MG63 (cell line): ENCODE data around the gene AKAP6. TPM values are rescaled to one million over a fixed set of nuclear protein-coding genes. Genes with fewer than 3 reads are reported as not detected.

Experiments used
- DNase-seq: peaks from one replicate; pipeline ENCODE4 v3.0.0-alpha.2; 2020
- H3K27me3 ChIP-seq: fragments of 250-450 bp; sonication (Bioruptor Pico); 2 replicates; pipeline ENCODE4 v1.5.1; 2020; ENCODE audit warnings: mild to moderate bottlenecking, moderate library complexity
- H3K36me3 ChIP-seq: fragments of 250-450 bp; sonication (Bioruptor Pico); 2 replicates; pipeline ENCODE4 v1.5.1; 2020; ENCODE audit warnings: mild to moderate bottlenecking, moderate library complexity
- H3K4me3 ChIP-seq: fragments of 250-450 bp; sonication (Bioruptor Pico); 2 replicates; pipeline ENCODE4 v1.5.1; 2020; ENCODE audit warnings: mild to moderate bottlenecking, moderate library complexity
- H3K9me3 ChIP-seq: fragments of 250-450 bp; sonication (Bioruptor Pico); 2 replicates; pipeline ENCODE4 v1.5.1; 2020; ENCODE audit warnings: mild to moderate bottlenecking, moderate library complexity
- total RNA-seq: library from RNA; depleted of rRNA; stranded (reverse); fragments of >200 nt; shearing (Covaris generic); gene quantifications from 2 replicates; pipeline ENCODE4 v1.2.3, GENCODE V29; 2014; ENCODE audit warnings: low replicate concordance

Gene AKAP6
- total RNA-seq, 1 experiment from 2014 or later, result 1.7 TPM

DNA sequence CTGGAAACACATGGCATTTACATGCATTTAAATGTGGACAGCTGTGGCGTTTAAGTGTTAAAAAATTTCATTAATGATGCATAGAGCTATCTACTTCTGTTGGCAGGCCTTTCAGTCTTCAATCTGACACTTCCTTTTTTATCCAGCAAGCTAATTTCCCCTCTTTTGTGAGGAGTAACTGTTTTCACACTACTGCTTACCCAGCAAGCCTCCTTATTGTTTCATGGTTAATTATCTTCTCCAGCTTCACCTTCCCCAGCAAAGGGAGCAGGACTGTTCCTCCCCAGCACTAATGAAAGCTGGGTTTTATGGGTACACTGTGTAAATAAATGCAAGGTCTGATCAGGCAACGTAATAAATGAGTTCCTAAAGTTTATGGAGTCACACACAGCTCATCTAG is 480.2 kb downstream of the AKAP6 start:
- Histone ChIP-seq H3K36me3 (no peaks in the 10 kb centered on the region), H3K27me3 (no peaks in the 10 kb centered on the region), H3K4me3 (no peak overlapping the region), H3K9me3 (no peaks in the 10 kb centered on the region)
- no peak for DNase-seq

DNA sequence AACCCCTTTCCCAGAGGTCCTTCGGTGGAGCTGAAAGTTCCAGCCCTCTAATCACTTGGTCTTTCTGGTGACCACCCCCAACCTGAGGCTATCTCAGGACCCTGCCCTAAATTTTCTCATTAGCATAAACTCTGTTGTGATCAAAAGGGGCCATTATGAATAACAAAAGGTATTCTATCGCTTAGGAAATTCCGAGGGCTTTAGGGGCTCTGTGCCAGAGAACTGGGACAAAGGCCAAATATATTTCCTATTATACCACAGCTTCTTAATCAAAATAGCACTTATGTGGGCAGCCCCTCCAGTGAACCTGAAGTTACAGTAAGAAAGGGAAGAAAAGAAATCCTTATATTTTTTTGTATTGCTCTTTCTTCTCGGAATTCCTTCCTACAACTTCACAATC is 484.3 kb downstream of the AKAP6 start:
- Histone ChIP-seq H3K9me3 (no peaks in the 10 kb centered on the region), H3K4me3 (no peak overlapping the region), H3K36me3 (no peaks in the 10 kb centered on the region), H3K27me3 (no peaks in the 10 kb centered on the region)
- DNase-seq, result no peak

DNA sequence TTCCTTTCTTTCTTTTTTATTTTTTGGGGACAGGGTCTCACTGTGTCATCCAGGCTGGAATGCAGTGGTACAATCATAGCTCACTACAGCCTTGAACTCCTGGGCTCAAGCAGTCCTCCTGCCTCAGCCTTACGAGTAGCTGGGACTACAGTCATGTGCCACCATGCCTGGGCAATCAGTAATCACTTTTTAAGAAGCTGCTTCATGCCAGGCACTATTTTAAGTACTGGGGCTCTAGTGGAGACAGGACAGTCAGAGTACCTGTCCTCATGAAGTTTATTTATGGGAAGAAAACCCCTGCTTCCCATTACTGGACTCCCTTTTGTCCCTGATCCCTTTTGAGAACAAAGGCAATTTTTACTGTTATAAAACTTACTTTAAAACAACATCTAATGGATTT is 485.6 kb downstream of the AKAP6 start:
- H3K4me3 ChIP-seq, result no peak overlapping the region
- no peaks in the 10 kb centered on the region for H3K9me3 ChIP-seq
- H3K27me3 ChIP-seq, result no peaks in the 10 kb centered on the region
- H3K36me3 ChIP-seq, result no peaks in the 10 kb centered on the region
- DNase-seq, result no peak

DNA sequence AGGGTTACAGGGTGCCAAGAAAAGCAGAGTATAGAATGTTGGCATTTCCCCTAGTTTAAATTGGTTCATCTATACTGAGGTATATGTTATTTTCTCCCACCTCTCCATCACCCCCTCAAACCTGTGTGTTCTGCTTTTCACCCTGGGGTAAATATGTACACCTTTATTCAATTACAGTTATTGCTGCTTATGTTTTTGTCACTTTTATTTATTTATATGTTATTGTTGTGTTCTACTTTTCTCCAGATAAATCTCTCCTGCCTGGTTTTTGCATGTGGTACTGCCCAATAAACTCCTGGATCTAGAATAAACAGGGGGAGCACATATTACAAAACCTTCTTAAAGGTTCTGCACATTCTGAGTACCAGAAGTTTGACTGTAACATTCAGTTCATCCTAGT is 487.5 kb downstream of the AKAP6 start:
- Histone ChIP-seq H3K4me3 (no peak overlapping the region), H3K27me3 (no peaks in the 10 kb centered on the region), H3K36me3 (no peaks in the 10 kb centered on the region), H3K9me3 (no peaks in the 10 kb centered on the region)
- DNase-seq, result no peak

DNA sequence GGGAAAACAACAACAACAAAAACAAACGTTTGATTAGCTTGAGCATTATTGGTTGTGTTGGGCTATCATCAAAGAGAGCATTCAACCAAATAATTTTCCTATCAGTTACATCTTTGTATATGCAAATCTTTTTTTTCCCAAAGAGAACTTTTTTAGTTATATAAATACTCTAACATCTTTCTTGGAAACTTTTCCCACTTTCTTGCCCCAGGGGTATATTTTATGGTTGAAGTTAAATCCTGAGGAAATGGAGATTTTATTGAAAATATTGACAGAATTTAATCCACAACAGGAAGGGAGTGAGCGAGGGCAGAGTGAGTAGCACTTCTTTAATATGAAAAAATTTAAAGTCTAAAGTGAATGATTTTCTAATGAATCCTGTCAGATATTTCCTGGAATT is 488.7 kb downstream of the AKAP6 start:
- H3K36me3 ChIP-seq, result no peaks in the 10 kb centered on the region
- no peaks in the 10 kb centered on the region for H3K27me3 ChIP-seq
- H3K9me3 ChIP-seq, result no peaks in the 10 kb centered on the region
- DNase-seq, result no peak
- no peak overlapping the region for H3K4me3 ChIP-seq

DNA sequence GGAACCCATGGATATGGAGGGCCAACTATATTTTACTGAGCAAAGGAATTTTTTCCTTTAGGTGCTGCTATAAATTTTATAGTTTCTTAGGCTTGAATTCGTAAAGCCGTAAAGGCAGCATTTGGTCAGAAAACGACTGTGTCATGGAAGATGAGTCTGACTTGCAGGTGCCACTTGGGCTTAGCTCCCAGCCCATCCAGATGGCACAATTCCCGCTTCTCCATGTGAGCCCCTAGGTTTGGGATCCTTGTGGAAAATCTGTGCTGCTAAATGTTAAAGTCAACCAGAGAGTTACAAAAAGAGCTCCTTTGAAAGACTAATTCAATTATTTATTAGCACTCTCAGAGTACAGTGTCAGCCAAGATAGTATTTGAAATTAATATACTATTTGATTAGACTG is 489.5 kb downstream of the AKAP6 start:
- no peak for DNase-seq
- H3K4me3 ChIP-seq, result no peak overlapping the region
- H3K36me3 ChIP-seq, result no peaks in the 10 kb centered on the region
- no peaks in the 10 kb centered on the region for H3K9me3 ChIP-seq
- no peaks in the 10 kb centered on the region for H3K27me3 ChIP-seq

DNA sequence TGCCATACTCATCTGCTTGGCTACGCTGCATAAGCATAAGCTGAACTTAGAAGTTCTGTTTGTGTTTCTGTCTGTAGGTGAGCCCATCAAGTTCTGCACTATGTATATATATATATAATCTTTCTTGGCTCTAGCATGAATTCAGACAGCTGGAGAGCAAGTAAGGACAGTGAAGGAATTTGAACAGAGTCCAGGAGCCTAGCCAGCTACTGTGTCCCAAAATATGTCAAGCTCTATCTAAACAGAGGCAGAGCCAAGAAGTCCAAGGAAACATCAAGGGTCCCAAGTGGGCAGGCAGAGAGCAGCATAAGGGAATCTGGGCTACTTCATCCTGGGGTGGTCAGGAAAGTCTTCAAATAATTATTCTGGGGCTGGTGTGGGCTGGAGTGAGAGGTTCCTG is 491.1 kb downstream of the AKAP6 start:
- Histone ChIP-seq H3K9me3 (no peaks in the 10 kb centered on the region), H3K36me3 (no peaks in the 10 kb centered on the region), H3K27me3 (no peaks in the 10 kb centered on the region), H3K4me3 (no peak overlapping the region)
- no peak for DNase-seq

DNA sequence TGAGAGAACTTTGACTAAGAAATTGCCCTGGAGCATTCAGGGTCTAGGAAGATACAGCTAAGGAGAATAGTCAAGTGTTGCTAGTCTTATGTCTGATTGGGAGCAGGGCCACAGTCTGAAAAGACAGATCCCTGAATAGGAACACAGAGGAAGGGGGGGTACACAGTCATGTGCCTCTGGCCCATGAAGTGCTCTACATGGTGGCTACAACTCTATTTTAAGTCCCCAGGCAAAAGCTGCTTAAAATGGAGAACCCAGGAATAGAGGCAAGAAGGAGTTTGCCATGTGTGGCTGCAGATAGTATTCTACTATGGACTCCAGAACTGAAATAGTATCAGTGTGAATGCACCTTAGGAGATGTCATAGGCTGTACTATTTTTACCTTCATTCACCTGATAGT is 491.6 kb downstream of the AKAP6 start:
- DNase-seq, result no peak
- Histone ChIP-seq H3K9me3 (no peaks in the 10 kb centered on the region), H3K27me3 (no peaks in the 10 kb centered on the region), H3K36me3 (no peaks in the 10 kb centered on the region), H3K4me3 (no peak overlapping the region)

DNA sequence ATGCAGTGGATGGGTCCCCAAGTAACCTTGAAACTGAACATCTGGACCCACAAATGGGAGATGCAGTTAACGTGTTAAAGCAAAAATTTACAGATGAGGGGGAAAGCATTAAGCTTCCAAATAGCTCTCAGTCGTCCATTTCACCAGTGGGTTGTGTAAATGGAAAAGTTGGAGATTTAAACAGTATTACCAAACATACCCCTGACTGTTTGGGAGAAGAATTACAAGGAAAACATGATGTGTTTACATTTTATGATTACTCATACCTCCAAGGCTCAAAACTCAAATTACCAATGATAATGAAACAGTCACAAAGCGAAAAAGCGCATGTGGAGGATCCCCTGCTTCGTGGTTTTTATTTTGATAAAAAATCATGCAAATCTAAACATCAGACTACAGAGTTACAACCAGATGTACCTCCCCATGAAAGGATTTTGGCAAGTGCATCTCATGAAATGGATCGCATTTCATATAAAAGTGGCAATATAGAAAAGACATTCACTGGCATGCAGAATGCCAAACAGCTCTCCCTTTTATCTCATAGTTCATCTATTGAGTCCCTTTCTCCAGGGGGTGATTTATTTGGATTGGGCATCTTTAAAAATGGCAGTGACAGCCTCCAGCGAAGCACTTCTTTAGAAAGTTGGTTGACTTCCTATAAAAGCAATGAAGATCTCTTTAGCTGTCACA is 493.0 kb downstream of the AKAP6 start:
- Histone ChIP-seq H3K27me3 (no peaks in the 10 kb centered on the region), H3K9me3 (no peaks in the 10 kb centered on the region), H3K36me3 (no peaks in the 10 kb centered on the region), H3K4me3 (no peak overlapping the region)
- DNase-seq, result no peak

DNA sequence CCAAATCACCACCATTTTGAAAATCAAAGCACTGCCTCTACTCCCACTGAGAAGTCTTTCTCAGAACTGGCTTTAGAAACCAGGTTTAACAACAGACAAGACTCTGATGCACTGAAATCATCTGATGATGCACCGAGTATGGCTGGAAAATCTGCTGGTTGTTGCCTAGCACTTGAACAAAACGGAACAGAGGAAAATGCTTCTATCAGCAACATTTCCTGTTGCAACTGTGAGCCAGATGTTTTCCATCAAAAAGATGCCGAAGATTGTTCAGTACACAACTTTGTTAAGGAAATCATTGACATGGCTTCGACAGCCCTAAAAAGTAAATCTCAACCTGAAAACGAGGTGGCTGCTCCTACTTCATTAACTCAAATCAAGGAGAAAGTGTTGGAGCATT is 494.6 kb downstream of the AKAP6 start:
- Histone ChIP-seq H3K36me3 (no peaks in the 10 kb centered on the region), H3K27me3 (no peaks in the 10 kb centered on the region), H3K4me3 (no peak overlapping the region), H3K9me3 (no peaks in the 10 kb centered on the region)
- DNase-seq, result no peak

DNA sequence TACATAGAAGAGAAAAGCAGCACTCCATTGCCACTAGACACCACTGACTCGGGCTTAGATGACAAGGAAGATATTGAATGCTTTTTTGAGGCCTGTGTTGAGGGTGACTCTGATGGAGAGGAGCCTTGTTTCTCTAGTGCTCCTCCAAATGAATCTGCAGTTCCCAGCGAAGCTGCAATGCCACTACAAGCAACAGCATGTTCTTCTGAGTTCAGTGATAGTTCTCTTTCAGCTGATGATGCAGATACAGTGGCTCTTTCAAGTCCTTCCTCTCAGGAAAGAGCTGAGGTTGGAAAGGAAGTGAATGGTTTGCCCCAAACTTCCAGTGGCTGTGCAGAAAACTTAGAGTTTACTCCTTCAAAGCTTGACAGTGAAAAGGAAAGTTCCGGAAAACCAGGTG is 495.1 kb downstream of the AKAP6 start:
- Histone ChIP-seq H3K27me3 (no peaks in the 10 kb centered on the region), H3K36me3 (no peaks in the 10 kb centered on the region), H3K4me3 (no peak overlapping the region), H3K9me3 (no peaks in the 10 kb centered on the region)
- no peak for DNase-seq

DNA sequence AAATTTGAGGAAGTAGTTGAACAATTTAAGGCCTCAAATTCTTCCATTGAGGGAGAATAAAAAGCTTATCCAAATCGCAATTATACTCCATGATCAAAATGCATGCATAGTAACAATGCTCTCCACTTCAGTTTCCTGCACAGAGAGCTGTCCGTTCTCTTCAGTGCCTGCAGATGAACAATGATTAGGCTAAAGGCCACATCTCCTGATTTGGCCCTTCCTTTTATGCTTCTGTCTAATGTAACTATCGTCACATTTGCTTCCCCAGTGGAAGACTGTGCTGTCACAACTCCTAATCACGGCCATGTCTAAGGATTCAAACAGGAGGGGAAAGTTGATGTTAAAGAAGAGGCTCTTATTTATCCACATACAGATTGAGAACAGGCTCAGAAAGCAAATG is 496.0 kb downstream of the AKAP6 start:
- no peak for DNase-seq
- Histone ChIP-seq H3K4me3 (no peak overlapping the region), H3K9me3 (no peaks in the 10 kb centered on the region), H3K36me3 (no peaks in the 10 kb centered on the region), H3K27me3 (no peaks in the 10 kb centered on the region)

DNA sequence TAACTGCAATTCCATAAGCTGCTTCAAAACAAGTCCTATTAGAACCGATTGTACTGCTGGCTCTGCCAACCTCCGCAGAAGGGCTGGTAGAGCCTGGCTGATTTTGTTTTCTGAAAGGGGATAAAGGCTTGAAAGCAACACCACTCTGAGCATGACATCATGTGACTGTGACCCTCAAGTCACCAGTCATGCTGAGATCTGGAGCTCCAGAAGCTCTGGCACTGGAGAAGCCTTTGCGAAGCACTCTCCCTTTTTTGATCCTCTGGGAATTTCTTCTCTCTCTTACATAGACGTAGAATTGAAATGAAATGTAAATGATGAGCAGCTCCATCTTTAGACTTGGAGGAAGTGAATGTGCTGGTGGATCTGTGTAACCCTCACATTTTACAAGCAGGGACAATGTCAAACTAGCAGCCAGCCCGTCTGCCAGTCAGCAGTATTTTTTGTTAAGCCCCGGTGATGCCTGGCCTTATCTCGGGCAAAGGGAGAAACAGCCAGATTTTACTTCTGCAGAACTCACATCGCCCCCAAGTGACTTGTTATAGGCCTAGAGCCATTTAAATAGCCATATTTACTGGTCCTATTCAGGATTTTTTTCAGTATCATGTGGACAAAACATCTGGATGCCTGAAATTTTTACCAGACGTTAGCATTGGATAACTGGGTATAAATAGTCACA is 497.4 kb downstream of the AKAP6 start:
- H3K9me3 ChIP-seq, result no peaks in the 10 kb centered on the region
- H3K36me3 ChIP-seq, result no peaks in the 10 kb centered on the region
- no peak for DNase-seq
- H3K27me3 ChIP-seq, result no peaks in the 10 kb centered on the region
- no peak overlapping the region for H3K4me3 ChIP-seq

DNA sequence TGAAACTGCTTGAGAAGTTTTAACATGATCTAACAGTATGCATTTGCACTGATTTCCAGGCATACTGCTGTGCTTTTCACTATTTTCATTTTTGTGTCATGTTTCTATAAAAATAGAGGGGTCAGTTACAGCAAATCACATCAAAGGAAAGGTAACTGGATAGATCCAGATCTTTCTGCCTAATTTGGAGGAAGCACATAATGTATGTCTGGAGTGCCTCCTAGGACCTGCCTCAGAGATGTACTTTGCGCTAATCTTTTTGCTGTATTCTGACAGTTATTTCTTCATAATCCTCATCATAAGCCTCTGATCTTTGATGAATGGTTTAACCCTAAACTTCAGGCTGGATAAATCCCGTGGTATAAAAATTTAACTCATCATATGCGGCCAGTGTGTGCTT is 498.4 kb downstream of the AKAP6 start:
- Histone ChIP-seq H3K27me3 (no peaks in the 10 kb centered on the region), H3K36me3 (no peaks in the 10 kb centered on the region), H3K4me3 (no peak overlapping the region), H3K9me3 (no peaks in the 10 kb centered on the region)
- DNase-seq, result no peak

DNA sequence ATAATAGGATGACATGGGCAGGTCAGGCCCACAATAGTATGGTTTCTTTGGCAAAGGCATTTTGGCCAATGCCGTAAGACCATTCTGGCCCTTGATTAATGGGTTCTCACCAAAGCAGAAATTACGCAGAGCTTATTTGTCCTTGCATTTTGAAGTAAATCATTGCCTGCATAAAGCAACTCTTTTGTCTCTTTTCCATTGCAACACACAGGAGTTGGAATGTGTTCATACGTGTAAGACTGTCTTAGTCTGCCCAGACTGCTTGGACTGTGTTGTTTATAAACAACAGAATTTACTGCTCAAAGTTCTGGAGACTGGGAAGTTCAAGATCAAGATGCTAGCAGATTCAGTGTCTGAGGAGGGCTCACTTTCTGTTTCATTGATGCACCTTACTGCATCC is 506.8 kb downstream of the AKAP6 start:
- no peaks in the 10 kb centered on the region for H3K36me3 ChIP-seq
- no peak for DNase-seq
- no peak overlapping the region for H3K4me3 ChIP-seq
- no peaks in the 10 kb centered on the region for H3K27me3 ChIP-seq
- no peaks in the 10 kb centered on the region for H3K9me3 ChIP-seq

DNA sequence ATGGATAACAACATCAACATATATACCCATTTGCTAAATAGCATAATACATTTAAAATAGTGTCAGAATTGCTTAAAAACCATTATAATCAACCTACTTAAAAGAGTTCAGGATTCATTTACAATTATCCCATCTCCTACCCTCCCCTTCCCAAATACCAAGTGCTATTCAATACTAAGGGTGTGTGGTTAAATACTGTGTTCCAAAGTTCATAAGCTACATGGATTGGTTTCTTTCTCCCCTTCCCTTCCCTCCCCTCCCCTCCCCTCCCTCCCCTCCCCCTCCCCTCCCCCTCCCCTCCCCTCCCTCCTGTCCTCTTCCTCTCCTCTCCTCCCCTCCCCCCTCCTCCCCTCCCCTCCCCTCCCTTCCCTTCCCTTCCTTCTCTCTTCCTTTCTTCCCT is 512.6 kb downstream of the AKAP6 start:
- Histone ChIP-seq H3K9me3 (no peaks in the 10 kb centered on the region), H3K4me3 (no peak overlapping the region), H3K36me3 (no peaks in the 10 kb centered on the region), H3K27me3 (no peaks in the 10 kb centered on the region)
- DNase-seq, result no peak

DNA sequence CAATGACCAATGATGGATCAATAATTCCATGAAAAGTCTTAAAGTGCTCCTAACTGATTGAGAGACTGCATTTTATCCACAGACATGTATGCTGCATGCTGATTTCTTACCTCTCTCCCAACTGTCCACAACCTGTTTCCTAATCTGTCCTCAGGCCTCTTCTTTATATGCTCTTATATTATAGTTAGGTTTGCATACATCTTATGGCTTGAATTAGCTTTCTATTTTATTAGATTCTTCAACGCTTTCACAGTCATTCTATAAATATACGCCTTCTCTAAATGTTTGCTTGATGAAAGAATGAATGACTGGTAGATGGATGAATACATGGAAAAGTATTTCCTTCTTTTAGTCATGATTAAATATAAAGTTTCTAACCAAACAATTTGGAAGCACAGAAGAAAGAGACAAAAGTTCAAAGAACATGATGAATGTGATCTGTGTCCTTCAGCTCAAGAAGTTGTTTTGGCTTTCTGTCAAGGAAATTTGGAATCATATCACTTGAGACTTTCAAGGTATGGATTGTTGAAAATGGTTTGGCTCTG is 517.8 kb downstream of the AKAP6 start:
- no peaks in the 10 kb centered on the region for H3K27me3 ChIP-seq
- H3K4me3 ChIP-seq, result no peak overlapping the region
- H3K36me3 ChIP-seq, result no peaks in the 10 kb centered on the region
- DNase-seq, result no peak
- H3K9me3 ChIP-seq, result no peaks in the 10 kb centered on the region

DNA sequence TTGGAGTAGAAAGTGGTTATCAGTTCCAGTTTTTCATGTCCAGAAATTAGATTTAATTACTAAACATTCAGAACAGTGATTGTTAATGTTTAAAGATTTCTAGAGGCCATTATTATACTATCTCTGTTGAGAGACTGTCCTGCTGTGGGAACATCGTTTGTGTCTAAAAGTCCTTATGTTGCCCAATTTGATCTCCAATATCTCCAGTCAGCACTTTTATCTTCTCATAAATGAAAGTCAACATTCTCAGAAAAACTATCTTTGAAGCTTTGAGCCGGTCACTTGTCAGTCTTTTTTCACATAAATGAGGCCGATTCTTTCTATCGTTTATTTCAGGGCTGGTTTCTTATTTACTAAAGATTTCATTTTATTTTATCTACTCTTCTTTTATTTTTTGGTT is 518.8 kb downstream of the AKAP6 start:
- Histone ChIP-seq H3K27me3 (no peaks in the 10 kb centered on the region), H3K36me3 (no peaks in the 10 kb centered on the region), H3K4me3 (no peak overlapping the region), H3K9me3 (no peaks in the 10 kb centered on the region)
- no peak for DNase-seq
